ENCODE data around the gene MGAT5. TPM values are rescaled to one million over a fixed set of nuclear protein-coding genes. Genes with fewer than 3 reads are reported as not detected.

MGAT5 gene
- polyA plus RNA-seq, 1 experiment: 115 TPM

- no peak overlapping the region for H3K27ac ChIP-seq (ENCODE audit: low read depth, low read length)
- TF ChIP-seq CTCF (IDR thresholded peaks at IDR 0.05; ENCODE audit: low read depth, low read length): no peak
These were observed 61.0 kb downstream of the MGAT5 start for GRCh38 chr2:134314681-134315368.

GRCh38 chr2:134315471-134315870, 61.6 kb downstream of the MGAT5 start:
- ChIA-PET POLR2A (interaction anchor here (0.6 kb wide), 1 partner anchor 10 kb away, joined by 4 read pairs; no protein-coding TSS in a partner anchor), CTCF (interaction anchor here (1.1 kb wide), 1 partner anchor 69 kb away, joined by 3 read pairs; no protein-coding TSS in a partner anchor)
- Histone ChIP-seq H3K27ac (ENCODE audit: low read depth, low read length) (no peak overlapping the region), H3K9me3 (ENCODE audit: control insufficient read depth, insufficient read depth, low read length) (no peaks in the 10 kb centered on the region), H3K4me3 (ENCODE audit: low read depth, low read length) (no peak overlapping the region), H3K27me3 (ENCODE audit: control insufficient read depth, insufficient read depth, low read length) (no peaks in the 10 kb centered on the region)
- DNase-seq (ENCODE audit: low read depth, low spot score): no peak
- no peak for TF ChIP-seq CTCF (IDR thresholded peaks at IDR 0.05; ENCODE audit: low read depth, low read length)

More at GRCh38 chr2:134314681-134315368, 61.0 kb downstream of the MGAT5 start:
- Histone ChIP-seq H3K4me3 (ENCODE audit: low read depth, low read length) (no peak overlapping the region), H3K27me3 (ENCODE audit: control insufficient read depth, insufficient read depth, low read length) (no peaks in the 10 kb centered on the region), H3K9me3 (ENCODE audit: control insufficient read depth, insufficient read depth, low read length) (no peaks in the 10 kb centered on the region)
- POLR2A ChIA-PET: interaction anchor here (0.6 to 1.0 kb wide), 2 partner anchors 8 to 11 kb away, joined by 3 to 4 read pairs; no protein-coding TSS in a partner anchor
- no peak for DNase-seq (ENCODE audit: low read depth, low spot score)
- CTCF ChIA-PET: no interaction called here

- CTCF ChIA-PET: interaction anchor here (0.6 kb wide), 1 partner anchor 74 kb away, joined by 7 read pairs; no protein-coding TSS in a partner anchor
- H3K27ac ChIP-seq (ENCODE audit: low read depth, low read length): no peak overlapping the region
- no peak overlapping the region for H3K4me3 ChIP-seq (ENCODE audit: low read depth, low read length)
- DNase-seq (ENCODE audit: low read depth, low spot score): no peak
- no peaks in the 10 kb centered on the region for H3K27me3 ChIP-seq (ENCODE audit: control insufficient read depth, insufficient read depth, low read length)
- no peak for TF ChIP-seq CTCF (IDR thresholded peaks at IDR 0.05; ENCODE audit: low read depth, low read length)
- POLR2A ChIA-PET: no interaction called here
- H3K9me3 ChIP-seq (ENCODE audit: control insufficient read depth, insufficient read depth, low read length): no peaks in the 10 kb centered on the region
These were observed 65.9 kb downstream of the MGAT5 start for GRCh38 chr2:134319596-134320254.

GRCh38 chr2:134320930-134321329, 67.1 kb downstream of the MGAT5 start:
- POLR2A ChIA-PET: no interaction called here
- CTCF ChIA-PET: interaction anchor here (1.2 kb wide), 1 partner anchor 91 kb away, joined by 3 read pairs; no protein-coding TSS in a partner anchor

More at GRCh38 chr2:134320930-134321329, 67.1 kb downstream of the MGAT5 start:
- Histone ChIP-seq H3K9me3 (ENCODE audit: control insufficient read depth, insufficient read depth, low read length) (no peaks in the 10 kb centered on the region), H3K27me3 (ENCODE audit: control insufficient read depth, insufficient read depth, low read length) (no peaks in the 10 kb centered on the region), H3K27ac (ENCODE audit: low read depth, low read length) (no peak overlapping the region), H3K4me3 (ENCODE audit: low read depth, low read length) (no peak overlapping the region)
- DNase-seq (ENCODE audit: low read depth, low spot score): no peak
- TF ChIP-seq CTCF (IDR thresholded peaks at IDR 0.05; ENCODE audit: low read depth, low read length): no peak
